ENCODE data around the gene SNAP47. TPM values are rescaled to one million over a fixed set of nuclear protein-coding genes. Genes with fewer than 3 reads are reported as not detected.

SNAP47 gene
- total RNA-seq, 1 donor, result 51.4 TPM

DNA sequence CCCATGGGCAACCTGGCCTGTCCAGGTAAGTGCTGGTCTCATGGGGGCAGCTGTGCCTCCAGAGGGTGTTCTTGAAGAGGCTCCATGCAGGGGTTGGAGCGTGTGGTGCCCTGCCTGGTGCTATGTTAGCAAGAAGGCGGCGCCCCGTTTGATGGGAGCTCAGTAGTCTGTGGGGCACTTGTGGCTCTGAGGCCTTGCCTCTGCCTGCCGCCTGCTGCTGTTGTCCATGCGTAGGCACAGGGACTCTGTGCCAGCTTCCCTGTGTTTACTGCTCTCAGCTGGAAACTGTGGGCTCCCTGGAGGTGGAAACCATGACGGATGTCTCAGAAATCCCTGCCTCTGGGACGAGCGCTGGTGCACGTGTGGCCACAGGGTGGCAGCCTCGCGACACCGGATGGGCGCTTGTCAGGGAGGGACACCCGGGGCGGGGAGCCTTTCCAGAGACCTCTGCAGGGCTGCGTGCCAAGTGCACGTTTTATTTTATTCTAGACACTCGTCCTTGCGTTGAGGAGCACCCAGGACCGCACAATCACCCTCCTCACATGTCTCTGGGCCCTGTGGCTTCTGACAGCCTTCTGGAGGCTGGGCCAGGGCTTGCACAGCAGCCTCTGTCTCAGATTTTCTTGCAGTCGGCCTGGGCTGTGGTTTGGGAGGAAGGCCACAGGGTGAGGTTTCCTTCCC lies 27.1 kb downstream of the SNAP47 start:
- Histone ChIP-seq H2AFZ (ENCODE audit: low read length) (no peak overlapping the region), H3K4me3 (ENCODE audit: insufficient read depth, low read length) (no peak overlapping the region), H3K9me3 (ENCODE audit: low read depth, low read length) (no peaks in the 10 kb centered on the region), H4K20me1 (ENCODE audit: insufficient read depth, low read length) (peaks cover 83% of the 10 kb centered on the region), H3K36me3 (ENCODE audit: insufficient read depth, low read length) (peaks cover 28% of the 10 kb centered on the region), H3K27ac (ENCODE audit: low read depth, low read length) (peak overlapping the region; percentile 55), H3K27me3 (ENCODE audit: insufficient read depth, low read length) (no peaks in the 10 kb centered on the region), H3K4me2 (ENCODE audit: insufficient read depth, low read length) (peak overlapping the region; percentile 59), H3K79me2 (ENCODE audit: insufficient read depth, low read length) (peaks cover 42% of the 10 kb centered on the region), H3K4me1 (ENCODE audit: insufficient read depth, low read length) (peaks cover 40% of the 10 kb centered on the region)
- TF ChIP-seq, protein P1, sequence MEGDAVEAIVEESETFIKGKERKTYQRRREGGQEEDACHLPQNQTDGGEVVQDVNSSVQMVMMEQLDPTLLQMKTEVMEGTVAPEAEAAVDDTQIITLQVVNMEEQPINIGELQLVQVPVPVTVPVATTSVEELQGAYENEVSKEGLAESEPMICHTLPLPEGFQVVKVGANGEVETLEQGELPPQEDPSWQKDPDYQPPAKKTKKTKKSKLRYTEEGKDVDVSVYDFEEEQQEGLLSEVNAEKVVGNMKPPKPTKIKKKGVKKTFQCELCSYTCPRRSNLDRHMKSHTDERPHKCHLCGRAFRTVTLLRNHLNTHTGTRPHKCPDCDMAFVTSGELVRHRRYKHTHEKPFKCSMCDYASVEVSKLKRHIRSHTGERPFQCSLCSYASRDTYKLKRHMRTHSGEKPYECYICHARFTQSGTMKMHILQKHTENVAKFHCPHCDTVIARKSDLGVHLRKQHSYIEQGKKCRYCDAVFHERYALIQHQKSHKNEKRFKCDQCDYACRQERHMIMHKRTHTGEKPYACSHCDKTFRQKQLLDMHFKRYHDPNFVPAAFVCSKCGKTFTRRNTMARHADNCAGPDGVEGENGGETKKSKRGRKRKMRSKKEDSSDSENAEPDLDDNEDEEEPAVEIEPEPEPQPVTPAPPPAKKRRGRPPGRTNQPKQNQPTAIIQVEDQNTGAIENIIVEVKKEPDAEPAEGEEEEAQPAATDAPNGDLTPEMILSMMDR (IDR thresholded peaks at IDR 0.05; ENCODE audit: extremely low read depth, low read depth, low read length), result peak; percentile 84
- peak; percentile 98 for DNase-seq (ENCODE audit: insufficient read length, low spot score, missing footprints)

DNA sequence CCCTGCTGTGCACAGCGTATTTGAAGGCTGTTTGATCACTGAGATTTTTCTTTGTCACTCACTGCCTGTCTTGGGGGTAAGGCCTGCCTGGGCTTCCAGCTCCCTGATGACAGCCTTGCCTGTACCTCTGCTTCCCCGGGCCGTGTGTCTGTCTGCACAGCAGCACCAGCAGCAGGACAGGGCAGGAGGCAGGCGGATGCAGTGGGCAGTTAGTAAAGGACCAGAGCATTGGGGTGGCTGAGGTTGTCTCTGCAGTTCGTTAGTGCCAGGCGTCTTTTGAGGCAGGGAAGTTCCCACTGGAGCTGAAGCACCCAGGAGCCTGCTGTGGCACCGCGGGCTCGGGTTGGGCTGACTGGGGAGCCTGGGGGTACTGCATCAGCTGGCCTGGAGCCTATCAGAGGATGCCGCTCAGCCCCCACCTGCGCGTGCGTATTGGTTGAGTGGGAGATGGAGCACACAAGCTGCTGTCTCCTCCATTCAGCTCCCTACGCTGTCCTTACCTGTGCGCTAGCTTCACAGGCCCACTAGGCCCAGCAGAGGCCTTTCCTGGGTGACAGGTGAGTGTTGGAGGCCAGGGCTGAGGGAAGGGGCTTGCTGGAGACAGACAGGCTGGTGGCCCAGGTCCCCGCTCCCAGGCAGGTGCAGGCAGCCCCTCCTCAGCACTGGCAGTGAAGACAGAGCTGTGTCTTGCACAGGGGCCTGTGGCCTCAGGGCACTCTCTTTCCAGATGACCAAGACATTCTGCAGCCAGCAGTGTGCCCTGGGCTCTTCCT lies 28.2 kb downstream of the SNAP47 start:
- TF ChIP-seq, protein P1 (IDR thresholded peaks at IDR 0.05; ENCODE audit: extremely low read depth, low read depth, low read length), result no peak
- H3K9me3 ChIP-seq (ENCODE audit: low read depth, low read length), result no peaks in the 10 kb centered on the region
- peaks cover 38% of the 10 kb centered on the region for H3K4me1 ChIP-seq (ENCODE audit: insufficient read depth, low read length)
- H3K27me3 ChIP-seq (ENCODE audit: insufficient read depth, low read length), result no peaks in the 10 kb centered on the region
- peaks cover 36% of the 10 kb centered on the region for H3K36me3 ChIP-seq (ENCODE audit: insufficient read depth, low read length)
- no peak overlapping the region for H3K4me2 ChIP-seq (ENCODE audit: insufficient read depth, low read length)
- H4K20me1 ChIP-seq (ENCODE audit: insufficient read depth, low read length), result peaks cover 78% of the 10 kb centered on the region
- DNase-seq (ENCODE audit: insufficient read length, low spot score, missing footprints), result peak; percentile 69
- no peak overlapping the region for H3K27ac ChIP-seq (ENCODE audit: low read depth, low read length)
- H3K79me2 ChIP-seq (ENCODE audit: insufficient read depth, low read length), result peaks cover 34% of the 10 kb centered on the region
- no peak overlapping the region for H3K4me3 ChIP-seq (ENCODE audit: insufficient read depth, low read length)
- no peak overlapping the region for H2AFZ ChIP-seq (ENCODE audit: low read length)

- Histone ChIP-seq H3K79me2 (ENCODE audit: insufficient read depth, low read length) (peaks cover 33% of the 10 kb centered on the region), H2AFZ (ENCODE audit: low read length) (no peak overlapping the region), H3K36me3 (ENCODE audit: insufficient read depth, low read length) (peaks cover 40% of the 10 kb centered on the region), H3K4me1 (ENCODE audit: insufficient read depth, low read length) (peaks cover 34% of the 10 kb centered on the region), H3K9me3 (ENCODE audit: low read depth, low read length) (no peaks in the 10 kb centered on the region), H3K27ac (ENCODE audit: low read depth, low read length) (no peak overlapping the region), H3K4me3 (ENCODE audit: insufficient read depth, low read length) (no peak overlapping the region), H3K27me3 (ENCODE audit: insufficient read depth, low read length) (no peaks in the 10 kb centered on the region), H4K20me1 (ENCODE audit: insufficient read depth, low read length) (peaks cover 74% of the 10 kb centered on the region), H3K4me2 (ENCODE audit: insufficient read depth, low read length) (no peak overlapping the region)
- TF ChIP-seq, protein P1 (IDR thresholded peaks at IDR 0.05; ENCODE audit: extremely low read depth, low read depth, low read length), result no peak
- DNase-seq (ENCODE audit: insufficient read length, low spot score, missing footprints), result peak; percentile 64
Observed at GRCh38 chr1:227764019-227764391, 28.8 kb downstream of the SNAP47 start.

Measured in osteoblast (primary cell).